ENCODE results near the gene PLEKHM1.
A peak's percentile ranks its signal among the peaks of the same experiment; 100 is the strongest.

PLEKHM1 gene

GRCh38 chr17:45440839-45441515 is 49.5 kb downstream of the PLEKHM1 start:
- DNase-seq = peak; percentile 32

- DNase-seq = no peak
Measured at GRCh38 chr17:45440161-45440778, 50.3 kb downstream of the PLEKHM1 start.

GRCh38 chr17:45438931-45439610 is 51.5 kb downstream of the PLEKHM1 start:
- no peak for DNase-seq

- no peak for DNase-seq
Measured at GRCh38 chr17:45437465-45438283, 52.8 kb downstream of the PLEKHM1 start.

GRCh38 chr17:45436625-45437464 is 53.7 kb downstream of the PLEKHM1 start:
- DNase-seq = no peak

GRCh38 chr17:45436161-45436560 is 54.4 kb downstream of the PLEKHM1 start:
- no peak for DNase-seq

- no peak for DNase-seq
Measured at GRCh38 chr17:45435481-45435880, 55.0 kb downstream of the PLEKHM1 start.

GRCh38 chr17:45433159-45433535 is 57.4 kb downstream of the PLEKHM1 start:
- DNase-seq = no peak

GRCh38 chr17:45432405-45433158 is 57.9 kb downstream of the PLEKHM1 start, which contains the start of gene ARHGAP27:
ARHGAP27 (minus strand) TSS chr17:45432870; CDS start chr17:45430279, 2,591 bp downstream.
- no peak for DNase-seq

- peak; percentile 70 for DNase-seq
Measured at GRCh38 chr17:45431531-45432404, 58.8 kb downstream of the PLEKHM1 start.

GRCh38 chr17:45430738-45431530 is 59.6 kb downstream of the PLEKHM1 start:
- DNase-seq = peak; percentile 30

- no peak for DNase-seq
Measured at GRCh38 chr17:45430006-45430737, 60.3 kb downstream of the PLEKHM1 start.

GRCh38 chr17:45429339-45430005 is 61.0 kb downstream of the PLEKHM1 start:
- no peak for DNase-seq

GRCh38 chr17:45428931-45429338 is 61.6 kb downstream of the PLEKHM1 start:
- no peak for DNase-seq

GRCh38 chr17:45428050-45428617 is 62.4 kb downstream of the PLEKHM1 start:
- DNase-seq = peak; percentile 80

GRCh38 chr17:45427181-45427835 is 63.2 kb downstream of the PLEKHM1 start:
- no peak for DNase-seq

- DNase-seq = no peak
Measured at GRCh38 chr17:45426561-45426960, 64.0 kb downstream of the PLEKHM1 start.

Measured in stimulated activated CD4-positive, alpha-beta T cell treated with anti-CD3 and anti-CD28 coated beads, Interleukin-1b, Interleukin-23, amount 100 ng/mL, for 48 hours (primary cell).